ENCODE measurements around the gene AOC2. TPM values are rescaled to one million over a fixed set of nuclear protein-coding genes. Genes with fewer than 3 reads are reported as not detected.

AOC2 gene
- total and polyA plus RNA-seq, 2 of the 13 experiments (the other 11 are each of a cell fraction or from before 2014, with no cell fraction given), result 1.2 to 3.3 TPM

GRCh38 chr17:42866631-42867575, 22.5 kb downstream of the AOC2 start (continued):
- peak; percentile 91 for TF ChIP-seq NCOR1 (IDR thresholded peaks at IDR 0.05; ENCODE audit: borderline replicate concordance, low read length)
- TF ChIP-seq EED (CRISPR knock-in tag; IDR thresholded peaks at IDR 0.05), result no peak
- no peak for TF ChIP-seq BRCA1 (CRISPR knock-in tag; IDR thresholded peaks at IDR 0.05)
- no peak; the same call in 1 of the 2 replicates for TF ChIP-seq ZNF124 (CRISPR knock-in tag; IDR thresholded peaks at IDR 0.05)
- peak; percentile 86 for TF ChIP-seq DPF2 (CRISPR knock-in tag; IDR thresholded peaks at IDR 0.05; ENCODE audit: borderline replicate concordance, low read depth)
- 0 out of 2 replicates have a peak, but pooled peaks have one; percentile 14 for TF ChIP-seq BRD4 (CRISPR knock-in tag; IDR thresholded peaks at IDR 0.05)
- no peak for TF ChIP-seq ZC3H4 (CRISPR knock-in tag; IDR thresholded peaks at IDR 0.05; ENCODE audit: borderline replicate concordance)
- no peak for TF ChIP-seq ZNF382 (CRISPR knock-in tag; IDR thresholded peaks at IDR 0.05; ENCODE audit: borderline replicate concordance)
- TF ChIP-seq ZNF589 (CRISPR knock-in tag; conservative IDR thresholded peaks at IDR 0.05), result no peak
- peak; percentile 97 for TF ChIP-seq ESRRA (CRISPR knock-in tag; IDR thresholded peaks at IDR 0.05; ENCODE audit: low read depth)
- no peak for TF ChIP-seq ZBTB2 (CRISPR knock-in tag; IDR thresholded peaks at IDR 0.05; ENCODE audit: low read depth)
- no peak for TF ChIP-seq ZKSCAN1 (IDR thresholded peaks at IDR 0.05; ENCODE audit: low read length)
- TF ChIP-seq SMARCC2 (IDR thresholded peaks at IDR 0.05), result no peak
- no peak for TF ChIP-seq YY1 (IDR thresholded peaks at IDR 0.05; ENCODE audit: insufficient read depth, insufficient replicate concordance, low read depth, low read length)
- TF ChIP-seq ZNF781 (CRISPR knock-in tag; IDR thresholded peaks at IDR 0.05; ENCODE audit: borderline replicate concordance, not compliant biosample characterization), result no peak
- peak; percentile 68 for TF ChIP-seq SALL1 (CRISPR knock-in tag; IDR thresholded peaks at IDR 0.05)
- no peak for TF ChIP-seq KAT7 (CRISPR knock-in tag; IDR thresholded peaks at IDR 0.05; ENCODE audit: borderline replicate concordance)
- TF ChIP-seq CHD4 (IDR thresholded peaks at IDR 0.05; ENCODE audit: borderline replicate concordance, low read length), result peak; percentile 70; the same call in 1 of the 2 replicates
- peak; percentile 16 for TF ChIP-seq ZNF770 (CRISPR knock-in tag; IDR thresholded peaks at IDR 0.05)
- no peak for TF ChIP-seq ZNF326 (CRISPR knock-in tag; IDR thresholded peaks at IDR 0.05; ENCODE audit: borderline replicate concordance)
- no peak for TF ChIP-seq ZNF512B (CRISPR knock-in tag; IDR thresholded peaks at IDR 0.05; ENCODE audit: borderline replicate concordance)
- peak; percentile 93 for TF ChIP-seq HNF4A (CRISPR knock-in tag; IDR thresholded peaks at IDR 0.05)
- peak in 1 of 2 experiments; percentile 18; a peak in 1 of 4 replicates for TF ChIP-seq POLR2A (IDR thresholded peaks at IDR 0.05; ENCODE audit: insufficient read depth in 1 of 2, low read depth in 2 of 2, low read length in 2 of 2)

All from HepG2 (cell line).